WTC11 (cell line): Measurements from ENCODE around the gene ALOXE3.

Experiments used
- CREB1 ChIP-seq: sonication (generic); formaldehyde crosslinking; IDR thresholded peaks from 2 replicates; pipeline ENCODE4 v1.8.0; 2023; ENCODE audit warnings: mild to moderate bottlenecking, missing genetic modification reagents
- FOXK1 ChIP-seq: sonication (generic); formaldehyde crosslinking; IDR thresholded peaks from 2 replicates; pipeline ENCODE4 v1.8.0; 2022; ENCODE audit warnings: mild to moderate bottlenecking, moderate library complexity, missing genetic modification reagents
- FOXP1 ChIP-seq: sonication (generic); formaldehyde crosslinking; IDR thresholded peaks from 2 replicates; pipeline ENCODE4 v1.8.0; 2022; ENCODE audit warnings: missing genetic modification reagents, mild to moderate bottlenecking, moderate library complexity, borderline replicate concordance
- NFYB ChIP-seq: sonication (generic); formaldehyde crosslinking; conservative IDR thresholded peaks from 2 replicates; pipeline ENCODE4 v1.8.0; 2022; ENCODE audit warnings: low read depth, missing genetic modification reagents
- TF ChIP-seq, protein P1 (sequence below): fragments of 200-600 bp; IDR thresholded peaks from 2 replicates; pipeline ENCODE4 v1.8.0; 2022; ENCODE audit warnings: antibody characterized with exemption
- TF ChIP-seq, protein P2 (sequence below): sonication (generic); formaldehyde crosslinking; IDR thresholded peaks from 2 replicates; pipeline ENCODE4 v1.8.1; 2022; ENCODE audit warnings: low read depth, missing genetic modification reagents, borderline replicate concordance

DNA sequence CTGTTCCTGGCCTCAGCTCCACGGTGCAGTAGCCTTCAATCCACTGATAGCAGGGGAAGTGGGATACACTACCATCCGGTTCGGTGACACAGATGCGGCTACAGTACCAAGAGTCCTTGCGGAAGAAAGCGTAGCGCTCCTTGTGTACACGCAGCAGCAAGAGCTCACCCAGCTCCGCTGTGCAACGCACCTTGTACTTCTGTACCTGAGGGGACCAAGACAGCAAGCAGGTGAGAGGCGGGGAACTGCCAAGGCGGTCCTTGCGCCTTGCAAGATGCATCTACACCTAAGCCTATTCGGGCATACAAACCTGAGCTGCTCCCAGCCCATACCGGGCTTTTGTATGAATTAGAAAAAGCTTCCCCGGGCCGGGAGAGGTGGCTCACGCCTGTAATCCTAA lies 1.5 kb downstream of the ALOXE3 start:
- no peak for TF ChIP-seq FOXK1 (CRISPR knock-in tag)
- TF ChIP-seq, protein P1, sequence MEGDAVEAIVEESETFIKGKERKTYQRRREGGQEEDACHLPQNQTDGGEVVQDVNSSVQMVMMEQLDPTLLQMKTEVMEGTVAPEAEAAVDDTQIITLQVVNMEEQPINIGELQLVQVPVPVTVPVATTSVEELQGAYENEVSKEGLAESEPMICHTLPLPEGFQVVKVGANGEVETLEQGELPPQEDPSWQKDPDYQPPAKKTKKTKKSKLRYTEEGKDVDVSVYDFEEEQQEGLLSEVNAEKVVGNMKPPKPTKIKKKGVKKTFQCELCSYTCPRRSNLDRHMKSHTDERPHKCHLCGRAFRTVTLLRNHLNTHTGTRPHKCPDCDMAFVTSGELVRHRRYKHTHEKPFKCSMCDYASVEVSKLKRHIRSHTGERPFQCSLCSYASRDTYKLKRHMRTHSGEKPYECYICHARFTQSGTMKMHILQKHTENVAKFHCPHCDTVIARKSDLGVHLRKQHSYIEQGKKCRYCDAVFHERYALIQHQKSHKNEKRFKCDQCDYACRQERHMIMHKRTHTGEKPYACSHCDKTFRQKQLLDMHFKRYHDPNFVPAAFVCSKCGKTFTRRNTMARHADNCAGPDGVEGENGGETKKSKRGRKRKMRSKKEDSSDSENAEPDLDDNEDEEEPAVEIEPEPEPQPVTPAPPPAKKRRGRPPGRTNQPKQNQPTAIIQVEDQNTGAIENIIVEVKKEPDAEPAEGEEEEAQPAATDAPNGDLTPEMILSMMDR, result no peak
- no peak for TF ChIP-seq CREB1 (CRISPR knock-in tag)
- TF ChIP-seq, protein P2, sequence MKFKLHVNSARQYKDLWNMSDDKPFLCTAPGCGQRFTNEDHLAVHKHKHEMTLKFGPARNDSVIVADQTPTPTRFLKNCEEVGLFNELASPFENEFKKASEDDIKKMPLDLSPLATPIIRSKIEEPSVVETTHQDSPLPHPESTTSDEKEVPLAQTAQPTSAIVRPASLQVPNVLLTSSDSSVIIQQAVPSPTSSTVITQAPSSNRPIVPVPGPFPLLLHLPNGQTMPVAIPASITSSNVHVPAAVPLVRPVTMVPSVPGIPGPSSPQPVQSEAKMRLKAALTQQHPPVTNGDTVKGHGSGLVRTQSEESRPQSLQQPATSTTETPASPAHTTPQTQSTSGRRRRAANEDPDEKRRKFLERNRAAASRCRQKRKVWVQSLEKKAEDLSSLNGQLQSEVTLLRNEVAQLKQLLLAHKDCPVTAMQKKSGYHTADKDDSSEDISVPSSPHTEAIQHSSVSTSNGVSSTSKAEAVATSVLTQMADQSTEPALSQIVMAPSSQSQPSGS, result no peak
- TF ChIP-seq NFYB, result no peak
- TF ChIP-seq FOXP1 (CRISPR knock-in tag), result no peak
